Stimulated activated CD4-positive, alpha-beta T cell treated with anti-CD3 and anti-CD28 coated beads, Interleukin-12 subunit alpha, Interleukin-12 subunit beta, amount 100 ng/mL, for 4 hours (primary cell): ENCODE data around the gene ASB6.
"Not testable (repeated sequence)": the region's sequence is repeated elsewhere in the genome, so short reads cannot be mapped to it uniquely, and the experiment has no call there.

ENCODE experiments used
- DNase-seq: peaks from one replicate; pipeline ENCODE4 v3.0.0-alpha.2; 2020

Gene ASB6

GRCh38 chr9:129604056-129604765 lies 37.7 kb downstream of the ASB6 start:
- DNase-seq = no peak

GRCh38 chr9:129602598-129603415 lies 39.1 kb downstream of the ASB6 start:
- no peak for DNase-seq

GRCh38 chr9:129601082-129601674 lies 40.8 kb downstream of the ASB6 start:
- DNase-seq = no peak

- no peak for DNase-seq
These were observed 43.8 kb downstream of the ASB6 start for GRCh38 chr9:129598089-129598596.

- DNase-seq = no peak
These were observed 44.4 kb downstream of the ASB6 start for GRCh38 chr9:129597355-129598088.

GRCh38 chr9:129596541-129597331 lies 45.2 kb downstream of the ASB6 start:
- DNase-seq = no peak

GRCh38 chr9:129595903-129596540 lies 45.9 kb downstream of the ASB6 start:
- no peak for DNase-seq

- no peak for DNase-seq
These were observed 46.6 kb downstream of the ASB6 start for GRCh38 chr9:129595311-129595741.

GRCh38 chr9:129594632-129595031 lies 47.3 kb downstream of the ASB6 start:
- no peak for DNase-seq

GRCh38 chr9:129592790-129593189 lies 49.2 kb downstream of the ASB6 start:
- DNase-seq = not testable (repeated sequence)

- DNase-seq = no peak
These were observed 50.0 kb downstream of the ASB6 start for GRCh38 chr9:129591916-129592315.

- no peak for DNase-seq
These were observed 51.5 kb downstream of the ASB6 start for GRCh38 chr9:129590466-129590865.

- DNase-seq = no peak
These were observed 54.3 kb downstream of the ASB6 start for GRCh38 chr9:129587487-129588262.

GRCh38 chr9:129586685-129587084 lies 55.3 kb downstream of the ASB6 start:
- no peak for DNase-seq

- DNase-seq = no peak
These were observed 55.7 kb downstream of the ASB6 start for GRCh38 chr9:129586245-129586644.

- DNase-seq = no peak
These were observed 56.6 kb downstream of the ASB6 start for GRCh38 chr9:129585352-129585751.
